GM21717 (cell line): ENCODE measurements around the gene CD59.
A peak's percentile ranks its signal among the peaks of the same experiment; 100 is the strongest.

Source experiments
- ATAC-seq: cut with Tn5 transposase; IDR thresholded peaks from one replicate; pipeline ENCODE4 v1.9.1; 2021; ENCODE audit warnings: mild to moderate bottlenecking, moderate library complexity; ENCODE audit not compliant: unreplicated experiment

CD59 gene, protein sequence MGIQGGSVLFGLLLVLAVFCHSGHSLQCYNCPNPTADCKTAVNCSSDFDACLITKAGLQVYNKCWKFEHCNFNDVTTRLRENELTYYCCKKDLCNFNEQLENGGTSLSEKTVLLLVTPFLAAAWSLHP

GRCh38 chr11:33736148-33736812 is at the start of gene CD59:
CD59 (minus strand) TSS chr11:33736423; CDS start chr11:33722445, 13,978 bp downstream.
- peak; percentile 57 for ATAC-seq

GRCh38 chr11:33785609-33786008 is 49.4 kb upstream of the CD59 start:
- no peak for ATAC-seq

- no peak for ATAC-seq
These were observed 43.8 kb upstream of the CD59 start for GRCh38 chr11:33779849-33780528.

DNA sequence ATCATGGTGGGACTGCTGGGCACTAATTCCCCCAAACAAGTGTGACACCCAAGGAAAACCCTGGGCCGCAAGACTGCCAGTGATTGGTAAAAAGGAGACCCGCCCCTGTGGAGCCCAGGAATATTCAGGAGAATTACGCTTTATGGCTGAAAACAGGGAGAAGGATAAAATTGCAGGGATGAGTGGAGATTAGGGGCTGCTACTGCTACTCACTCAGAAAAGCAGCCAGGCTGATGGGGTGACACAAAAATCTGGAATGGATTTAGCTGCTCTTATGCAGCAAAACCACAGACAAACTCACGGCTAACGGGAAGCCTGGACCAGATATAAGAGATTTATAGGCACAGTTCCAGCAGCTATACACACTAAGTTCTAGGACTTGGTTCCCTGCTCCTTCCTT is 42.5 kb upstream of the CD59 start:
- ATAC-seq: no peak

DNA sequence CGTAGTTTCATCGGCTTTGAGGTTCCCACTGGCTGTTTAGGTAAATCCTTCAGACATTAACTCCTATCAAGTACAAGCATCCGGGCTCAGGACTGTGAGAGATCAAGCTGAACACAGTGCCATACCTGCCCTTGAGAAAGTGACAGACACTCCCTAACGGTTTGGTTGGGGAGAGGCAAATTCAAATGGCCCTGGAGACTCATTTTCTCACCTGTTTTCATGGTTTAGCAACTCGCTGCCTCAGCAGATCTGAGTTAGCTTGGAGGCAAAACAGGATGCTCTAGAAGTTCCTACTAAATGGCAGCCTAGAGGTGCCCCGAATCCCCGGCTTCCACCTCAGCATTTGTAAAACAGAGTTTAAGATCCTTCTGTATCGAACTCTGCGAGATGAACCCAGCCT is 41.7 kb upstream of the CD59 start:
- ATAC-seq: no peak

DNA sequence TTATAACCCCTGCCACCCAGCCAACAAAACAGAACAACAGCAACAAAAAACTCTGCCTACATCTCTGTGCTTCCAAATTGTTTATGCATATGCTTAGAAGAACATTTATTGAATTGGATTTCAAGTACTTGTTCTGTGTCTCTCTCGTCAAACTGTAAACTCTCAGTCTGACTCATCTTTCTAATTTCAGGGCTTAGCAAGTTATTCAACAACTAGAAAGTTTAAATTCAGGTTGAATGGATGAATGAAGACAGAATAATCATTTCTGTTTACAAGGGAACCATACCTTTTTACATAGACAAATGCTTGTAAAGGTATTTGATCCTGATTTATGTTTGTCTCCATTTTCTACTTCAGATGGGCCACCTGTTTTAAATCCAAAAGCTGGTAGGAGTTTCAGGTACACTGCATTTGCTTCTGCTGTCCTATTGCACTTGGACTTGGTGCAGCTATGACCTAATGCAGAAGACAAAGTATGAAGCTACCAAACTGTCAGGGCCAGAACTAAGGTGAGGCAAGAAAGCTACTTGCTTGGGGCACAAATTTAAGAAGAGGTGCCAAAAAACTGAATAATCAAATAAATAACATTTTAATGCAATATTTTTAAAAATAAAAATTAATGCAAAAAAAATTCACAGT is 39.7 kb upstream of the CD59 start:
- no peak for ATAC-seq

GRCh38 chr11:33775467-33775807 is 39.2 kb upstream of the CD59 start:
- ATAC-seq: no peak

DNA sequence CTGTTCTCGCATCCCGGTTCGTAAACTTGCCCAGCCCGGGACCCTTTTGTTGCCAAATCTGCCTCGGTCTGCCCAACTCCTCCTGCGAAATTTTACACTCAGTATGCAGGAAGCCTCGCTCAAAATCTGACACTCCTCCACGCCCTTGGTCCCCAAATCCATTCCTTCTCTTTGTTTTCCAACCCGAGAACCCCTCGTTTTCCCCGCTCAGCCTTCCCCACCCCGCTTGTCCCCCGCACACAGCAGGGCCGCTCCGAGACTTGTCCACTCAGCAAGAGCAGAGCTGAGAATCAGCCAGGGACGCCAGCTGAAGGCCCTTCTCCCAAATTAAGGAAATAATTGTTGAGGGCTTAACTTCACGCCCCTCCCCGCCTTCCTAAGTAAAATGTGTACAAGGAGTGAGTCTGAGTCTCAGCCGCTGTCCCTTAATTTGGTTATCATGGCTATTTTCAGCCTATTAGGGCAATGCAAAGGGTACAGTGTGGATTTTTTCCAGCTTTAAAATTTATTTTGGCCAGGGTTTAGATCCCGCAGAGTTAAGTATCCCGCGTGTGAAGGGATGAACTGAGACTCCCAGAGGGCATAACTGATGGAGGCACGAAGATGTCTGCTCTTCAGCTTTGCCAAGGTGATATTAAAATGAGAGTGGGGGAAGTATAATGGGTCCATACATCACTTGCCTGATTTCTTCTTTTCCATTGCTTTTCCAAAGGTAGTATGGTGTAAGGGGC is 38.7 kb upstream of the CD59 start:
- ATAC-seq: no peak

GRCh38 chr11:33773987-33774735 is 37.9 kb upstream of the CD59 start, which contains the start of gene FBXO3:
FBXO3 (minus strand) TSS chr11:33774520; CDS start chr11:33774497, 23 bp downstream.
- ATAC-seq: peak; percentile 83

DNA sequence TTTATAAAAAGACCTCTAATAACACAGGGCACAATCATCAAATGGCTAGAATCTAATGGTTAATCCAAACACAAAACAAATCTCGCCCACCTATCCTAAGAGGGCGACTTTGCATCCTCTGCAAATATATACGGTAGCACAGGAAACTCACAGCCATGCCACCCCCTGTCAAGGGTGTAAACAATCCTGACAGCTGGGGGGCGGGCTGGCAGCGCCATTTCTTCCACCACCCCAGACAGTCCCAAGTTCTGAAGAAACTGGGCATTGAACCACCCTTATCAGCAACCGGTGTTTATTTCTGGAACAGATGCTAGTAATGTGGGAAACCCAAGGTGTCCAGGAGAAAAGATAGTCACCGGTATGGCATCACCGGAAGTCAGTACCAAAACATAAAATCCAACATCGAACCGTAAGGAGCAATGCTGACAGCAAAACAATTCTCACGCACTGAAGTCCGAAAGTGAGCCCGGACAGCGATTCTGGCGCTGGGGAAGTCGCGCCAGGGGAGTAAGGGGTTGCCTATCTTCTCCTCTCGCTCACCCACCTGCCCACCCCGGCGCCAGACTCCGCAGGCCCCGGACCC is 37.3 kb upstream of the CD59 start:
- peak; percentile 23 for ATAC-seq

- ATAC-seq: no peak
These were observed 36.6 kb upstream of the CD59 start for GRCh38 chr11:33772870-33773269.

GRCh38 chr11:33772300-33772699 is 36.1 kb upstream of the CD59 start:
- no peak for ATAC-seq

DNA sequence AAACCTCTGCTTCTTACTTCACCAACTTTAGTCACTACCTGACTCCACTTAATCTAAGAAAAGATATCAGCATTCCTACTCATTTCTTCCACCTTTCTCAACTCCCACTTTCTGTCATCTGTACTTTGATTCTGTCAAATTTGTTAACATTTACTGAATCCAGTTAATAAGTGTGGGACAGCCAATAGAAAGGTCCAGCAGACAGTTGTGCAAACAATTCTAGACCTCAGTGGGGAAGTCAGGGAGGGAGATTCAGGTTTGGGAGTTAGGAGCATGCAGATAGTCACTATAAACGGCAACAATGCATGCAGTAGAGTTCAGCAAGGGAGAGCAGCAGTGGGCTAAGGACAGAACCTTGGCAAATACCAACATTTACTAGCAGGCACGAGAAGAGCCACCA is 34.0 kb upstream of the CD59 start:
- no peak for ATAC-seq

GRCh38 chr11:33769542-33769941 is 33.3 kb upstream of the CD59 start:
- no peak for ATAC-seq

- ATAC-seq: no peak
These were observed 31.4 kb upstream of the CD59 start for GRCh38 chr11:33767624-33768023.

DNA sequence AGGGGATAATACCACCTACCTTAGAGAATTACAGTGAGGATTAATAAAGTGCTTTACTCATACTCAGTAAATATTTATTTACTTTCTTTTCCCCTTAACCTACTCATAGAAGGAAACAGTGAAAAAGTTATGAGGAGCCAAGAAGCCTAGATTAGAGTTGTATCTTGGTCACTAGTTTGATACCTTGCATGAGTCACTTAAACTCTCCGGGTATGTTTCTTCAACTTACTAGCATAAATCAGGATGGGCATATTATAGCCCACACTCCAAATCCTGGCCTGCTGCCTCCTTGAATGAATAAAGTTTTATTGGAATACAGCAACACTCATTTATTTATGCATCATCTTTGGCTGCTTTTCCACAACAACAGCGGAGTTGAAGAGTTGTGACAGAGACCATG is 29.9 kb upstream of the CD59 start:
- no peak for ATAC-seq

- ATAC-seq: peak; percentile 72
These were observed 25.2 kb upstream of the CD59 start for GRCh38 chr11:33761471-33761870.

DNA sequence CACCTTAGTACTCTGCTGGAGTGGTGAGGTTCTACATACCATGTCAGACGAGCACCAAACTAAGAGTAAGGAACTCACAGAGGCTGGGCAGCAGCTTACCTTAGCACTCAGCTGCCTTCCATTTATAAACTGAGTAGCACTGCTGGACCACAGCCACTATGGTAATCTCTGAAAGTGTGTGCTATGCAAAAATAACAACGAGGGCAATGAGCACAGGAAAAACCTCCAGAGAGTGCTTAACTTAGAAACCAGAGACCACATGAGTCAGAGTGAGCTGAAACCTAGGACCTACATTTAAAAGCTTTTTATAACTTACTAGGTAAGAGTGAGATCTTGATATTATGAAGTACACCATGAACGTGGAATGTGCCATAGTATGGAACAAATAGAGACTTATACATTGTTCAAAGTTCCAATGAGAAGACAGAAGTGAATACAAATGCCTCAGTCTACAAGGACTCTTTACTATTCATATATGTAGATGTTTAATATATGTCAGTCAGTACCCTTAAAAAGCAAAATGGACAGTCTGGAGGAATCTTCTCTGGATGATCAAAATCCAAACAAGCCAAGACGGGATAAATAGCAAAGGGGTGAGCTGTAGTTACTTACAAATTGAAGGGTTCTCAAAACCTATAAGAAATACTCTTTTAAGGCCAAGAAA is 17.2 kb upstream of the CD59 start:
- ATAC-seq: peak; percentile 97

DNA sequence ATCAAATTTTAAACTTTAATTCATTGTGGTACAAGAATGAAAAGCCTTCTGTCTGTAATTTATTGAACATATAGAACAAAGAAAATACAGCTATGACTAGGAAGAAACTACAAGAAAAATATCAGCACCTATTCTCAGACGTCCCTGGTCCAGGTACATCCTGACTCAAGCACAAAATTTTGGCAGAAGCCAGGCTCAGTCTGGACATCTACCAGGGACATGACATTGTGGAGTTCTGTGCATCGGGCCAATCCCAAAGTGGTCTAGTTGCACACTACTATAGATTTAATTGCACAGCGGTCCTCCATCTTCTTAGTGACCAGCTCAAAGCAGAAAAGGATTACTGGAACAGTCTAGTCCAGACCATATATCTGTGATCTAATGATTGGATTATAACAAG is 15.7 kb upstream of the CD59 start:
- ATAC-seq: no peak

DNA sequence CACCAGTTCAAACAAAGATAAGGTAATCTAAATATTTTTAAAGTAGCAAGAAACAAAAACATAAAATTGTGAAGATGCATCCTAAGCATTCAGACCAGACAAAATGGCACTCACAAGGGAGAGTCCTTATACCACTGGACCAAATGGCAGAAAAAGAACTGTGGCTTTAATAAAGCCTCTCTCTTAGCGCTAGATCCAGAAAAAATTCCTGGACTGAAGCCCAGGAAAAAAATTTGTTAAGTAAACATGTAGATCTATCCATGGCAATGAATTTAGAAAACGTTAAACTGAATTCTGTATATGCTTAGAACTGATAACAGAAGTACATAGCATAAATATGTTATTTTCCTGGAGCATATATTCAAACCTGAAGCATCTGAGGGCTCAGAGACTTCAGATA is 11.8 kb upstream of the CD59 start:
- ATAC-seq: no peak
